GM12874 (cell line): Measurements from ENCODE around the gene NAPG.

Experiments
- CTCF ChIP-seq: IDR thresholded peaks from 2 replicates; pipeline ENCODE4 v1.5.1; 2011; ENCODE audit warnings: low read depth, mild to moderate bottlenecking, control low read depth, low read length, moderate library complexity; ENCODE audit not compliant: insufficient read depth

NAPG gene

DNA sequence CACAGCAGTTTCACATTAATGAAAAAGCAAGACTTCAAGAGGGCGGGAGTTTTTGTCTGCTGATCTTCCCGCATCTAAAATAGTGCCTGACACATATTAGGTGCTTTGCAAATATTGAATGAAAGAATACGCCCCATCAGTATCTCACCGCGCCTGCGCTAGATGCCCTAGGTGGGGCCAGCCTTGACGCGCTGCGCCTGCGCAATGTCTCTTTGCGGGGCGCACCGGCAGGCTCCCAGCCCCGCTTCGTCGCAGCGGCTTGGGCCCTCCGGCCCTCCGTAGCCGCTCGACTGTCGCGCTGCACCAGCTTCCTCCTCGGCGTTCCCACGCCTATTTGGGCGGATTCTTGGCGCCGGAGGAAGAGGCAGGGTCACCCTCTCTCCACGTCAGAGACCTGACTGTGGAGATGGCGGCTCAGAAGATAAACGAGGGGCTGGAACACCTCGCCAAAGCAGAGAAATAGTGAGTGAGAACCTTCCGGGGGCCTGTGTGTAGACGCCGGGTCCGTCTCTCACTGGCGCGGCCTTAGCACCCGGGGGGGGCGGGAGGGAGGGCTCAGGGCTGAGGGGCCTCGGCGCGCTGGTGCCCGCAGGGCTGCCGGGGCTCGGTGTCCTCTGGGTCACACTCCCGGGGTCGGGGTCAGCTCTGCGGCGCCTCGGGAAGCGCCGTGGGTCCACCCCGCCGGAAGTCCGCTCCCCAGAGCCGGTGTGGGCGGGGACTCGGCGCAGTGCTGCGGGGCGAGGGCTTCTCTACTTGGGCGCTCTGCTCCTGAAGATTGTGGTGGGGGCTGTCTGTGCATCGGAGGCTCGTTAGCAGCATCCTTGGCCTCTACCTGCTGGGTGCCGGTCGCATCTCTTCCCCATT lies at the start of gene NAPG:
NAPG (plus strand) TSS at position 331 of the 864 bp plus-strand sequence; CDS start at position 407, 76 bp downstream.
- no peak for TF ChIP-seq CTCF

DNA sequence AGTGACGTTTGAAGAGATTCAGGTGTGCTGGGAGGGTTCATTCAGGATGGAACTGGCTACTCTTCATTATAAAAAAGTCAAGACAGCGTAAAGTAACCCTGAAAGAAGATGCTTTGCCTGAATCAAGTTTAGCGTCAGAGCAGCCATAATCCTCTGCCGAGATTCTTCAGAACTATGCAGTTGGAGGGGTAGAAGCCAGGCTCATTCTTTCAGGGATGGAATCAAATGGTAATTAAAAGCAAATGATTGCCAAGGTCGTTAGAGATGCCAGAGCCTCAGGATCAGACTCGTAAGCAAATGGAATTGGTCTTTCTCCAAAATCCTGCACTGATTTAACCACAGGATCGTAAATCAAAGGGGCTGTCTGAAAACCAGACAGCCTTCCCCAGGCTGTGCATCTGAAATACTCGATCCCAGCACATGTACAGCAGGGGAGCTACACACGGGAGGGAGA lies 49.5 kb upstream of the NAPG start:
- no peak for TF ChIP-seq CTCF

DNA sequence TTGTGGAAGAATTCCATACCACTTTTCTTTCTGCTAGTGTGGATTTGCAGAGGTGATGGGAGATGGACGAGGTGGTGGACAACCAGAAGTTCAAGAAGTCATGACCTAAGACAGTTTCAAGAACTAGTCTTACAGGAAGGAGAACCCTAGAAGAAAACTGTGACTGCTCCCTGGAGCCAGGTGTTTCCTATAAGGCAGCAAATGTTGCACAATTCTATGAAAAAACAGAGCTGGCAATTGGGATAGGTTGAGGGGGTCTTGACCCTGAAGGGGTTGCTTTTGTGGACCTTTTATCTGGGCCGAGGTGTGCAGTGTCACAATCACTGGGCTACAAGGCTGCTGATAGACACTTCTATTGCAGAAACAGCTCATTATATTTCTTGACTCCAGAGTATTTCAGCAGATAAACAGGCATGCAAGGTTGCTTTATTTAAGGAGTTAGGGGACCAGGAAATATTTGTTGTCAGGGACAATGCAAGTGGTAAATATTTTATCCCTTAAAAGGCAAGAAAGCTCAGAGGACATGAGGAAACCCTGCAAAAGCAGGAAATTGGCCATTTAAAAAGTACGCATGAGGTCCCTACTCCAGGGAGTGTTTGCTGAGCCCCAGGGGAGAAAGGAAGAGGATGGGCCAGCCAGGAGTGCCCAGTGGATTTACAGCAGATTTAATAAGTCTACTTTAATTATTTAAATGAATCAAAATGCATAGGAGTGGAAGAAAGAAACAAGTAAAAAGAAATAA lies 48.5 kb upstream of the NAPG start:
- no peak for TF ChIP-seq CTCF

- no peak for TF ChIP-seq CTCF
Measured at GRCh38 chr18:10477863-10478260, 48.0 kb upstream of the NAPG start.

GRCh38 chr18:10481831-10482230 lies 44.0 kb upstream of the NAPG start:
- TF ChIP-seq CTCF: no peak

GRCh38 chr18:10482363-10482984 lies 43.4 kb upstream of the NAPG start:
- TF ChIP-seq CTCF: peak; percentile 29; the same call in 1 of the 2 replicates
